ENCODE results near the gene EIF2AK2.

GRCh38 chr2:37198681-37199065 is 41.9 kb upstream of the EIF2AK2 start:
- TF ChIP-seq CTCF (IDR thresholded peaks at IDR 0.05; ENCODE audit: insufficient read depth, low read length) (no peak), REST (IDR thresholded peaks at IDR 0.05; ENCODE audit: insufficient replicate concordance, low read depth) (no peak), POLR2AphosphoS5 (IDR thresholded peaks at IDR 0.05; ENCODE audit: low read depth) (no peak)
